T47D (cell line): Measurements from ENCODE around the gene NEK6.
A peak's percentile ranks its signal among the peaks of the same experiment; 100 is the strongest.
"Not testable (repeated sequence)": the region's sequence is repeated elsewhere in the genome, so short reads cannot be mapped to it uniquely, and the experiment has no call there.

Experiments
- DNase-seq, 2 experiments: peaks; one replicate each; pipeline versions ENCODE4 v3.0.0 to v3.0.0-alpha.2; 2011 to 2012; ENCODE audit warnings: low read depth in 1 of 2, low spot score in 1 of 2
- JUND ChIP-seq: IDR thresholded peaks from 2 replicates; pipeline ENCODE4 v1.6.1; 2012; ENCODE audit warnings: low read depth
- in situ Hi-C: cut with HindIII; loops from 2 replicates; pipeline ENCODE4 v1.10.0; 2016; ENCODE audit warnings: low sequenced_read_pairs, low pct_unique_long_range_greater_than_20kb

The NEK6 gene

GRCh38 chr9:124242331-124243194 lies 15.2 kb upstream of the NEK6 start:
- no peak for TF ChIP-seq JUND
- peak in 1 of 2 experiments; percentile 36 for DNase-seq
- in situ Hi-C loops: no loop called here

GRCh38 chr9:124247393-124247792 lies 10.4 kb upstream of the NEK6 start:
- DNase-seq, in situ Hi-C loops: not testable (repeated sequence)

DNA sequence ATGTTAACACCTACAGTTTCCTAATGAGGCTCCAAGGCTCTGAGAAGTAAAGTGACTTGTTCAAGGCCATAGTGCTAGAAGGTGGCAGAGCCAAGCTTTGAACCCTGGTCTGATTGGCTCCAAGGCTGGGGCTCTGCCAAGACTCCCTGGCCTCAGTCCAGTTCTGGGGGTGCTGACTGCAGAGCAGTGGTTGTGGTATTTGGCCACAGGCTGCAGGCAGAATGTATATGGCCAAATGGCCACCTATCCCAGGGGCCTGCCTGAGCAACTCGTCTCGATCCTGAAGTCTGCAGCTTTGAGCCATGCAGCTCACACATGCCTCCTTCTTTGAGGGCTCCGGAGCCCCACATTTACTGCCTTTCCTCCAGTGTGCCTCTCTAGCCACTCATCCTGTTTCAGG lies 9.7 kb upstream of the NEK6 start:
- TF ChIP-seq JUND: no peak
- in situ Hi-C loops: no loop called here
- DNase-seq: no peak

- TF ChIP-seq JUND: no peak
- no peak for DNase-seq
- in situ Hi-C loops: no loop called here
These were observed 8.8 kb upstream of the NEK6 start for GRCh38 chr9:124248960-124249359.

- in situ Hi-C loops: no loop called here
- DNase-seq: no peak
- no peak for TF ChIP-seq JUND
These were observed 6.5 kb upstream of the NEK6 start for GRCh38 chr9:124251204-124251603.

- in situ Hi-C loops: no loop called here
- no peak for TF ChIP-seq JUND
- DNase-seq: no peak
These were observed 6.0 kb upstream of the NEK6 start for GRCh38 chr9:124251605-124252378.

GRCh38 chr9:124252878-124253277 lies 4.9 kb upstream of the NEK6 start:
- DNase-seq, in situ Hi-C loops: not testable (repeated sequence)

DNA sequence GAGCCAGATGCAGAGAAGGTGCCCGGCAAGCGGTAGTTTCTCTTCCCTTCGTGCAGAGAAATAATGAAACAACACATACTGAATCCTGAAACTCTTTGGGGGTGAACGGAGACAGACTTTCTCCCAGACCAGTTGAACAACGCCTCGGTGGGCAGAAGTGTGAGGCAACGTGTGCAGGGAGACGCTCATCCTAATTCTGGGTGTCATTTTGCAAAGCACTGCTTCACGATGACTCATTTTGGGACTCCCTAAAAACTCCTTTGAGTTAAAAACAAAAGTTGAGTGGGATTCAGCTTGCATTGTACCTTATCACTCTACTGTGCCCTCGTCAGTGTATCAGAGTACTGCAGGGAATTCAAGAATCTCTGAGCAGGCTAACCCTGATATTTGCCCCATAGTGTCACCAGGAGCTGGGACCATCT lies 3.5 kb upstream of the NEK6 start:
- TF ChIP-seq JUND: no peak
- no peak for DNase-seq
- in situ Hi-C loops: no loop called here

- in situ Hi-C loops: no loop called here
- no peak for TF ChIP-seq JUND
- no peak for DNase-seq
These were observed 2.5 kb upstream of the NEK6 start for GRCh38 chr9:124255222-124255621.

DNA sequence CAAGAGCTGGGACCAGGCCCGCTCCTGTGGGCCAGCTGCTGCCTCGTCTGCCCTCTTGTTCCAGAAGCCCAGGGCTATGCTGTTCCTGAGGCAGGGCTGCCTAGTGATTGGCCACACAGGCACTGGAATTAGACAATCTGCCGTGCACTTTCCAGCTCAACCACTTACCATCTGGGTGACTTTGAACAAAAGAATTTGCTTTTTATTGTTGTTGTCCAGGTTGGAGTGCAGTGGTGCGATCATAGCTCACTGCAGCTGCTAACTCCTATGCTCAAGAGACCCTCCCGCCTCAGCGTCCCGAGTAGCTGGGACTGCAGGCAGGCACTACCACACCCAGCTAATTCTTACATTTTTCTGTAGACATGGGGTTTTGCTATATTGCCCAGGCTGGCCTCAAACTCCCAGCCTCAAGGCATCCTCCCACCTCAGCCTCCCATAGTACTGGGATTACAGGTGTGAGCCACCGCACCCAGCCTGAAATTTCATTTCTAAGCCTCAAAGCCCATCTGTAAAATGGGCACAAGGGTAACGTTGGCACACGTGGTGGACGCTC lies 1.2 kb upstream of the NEK6 start:
- in situ Hi-C loops: no loop called here
- DNase-seq: peak; percentile 44 to 51
- TF ChIP-seq JUND: no peak

DNA sequence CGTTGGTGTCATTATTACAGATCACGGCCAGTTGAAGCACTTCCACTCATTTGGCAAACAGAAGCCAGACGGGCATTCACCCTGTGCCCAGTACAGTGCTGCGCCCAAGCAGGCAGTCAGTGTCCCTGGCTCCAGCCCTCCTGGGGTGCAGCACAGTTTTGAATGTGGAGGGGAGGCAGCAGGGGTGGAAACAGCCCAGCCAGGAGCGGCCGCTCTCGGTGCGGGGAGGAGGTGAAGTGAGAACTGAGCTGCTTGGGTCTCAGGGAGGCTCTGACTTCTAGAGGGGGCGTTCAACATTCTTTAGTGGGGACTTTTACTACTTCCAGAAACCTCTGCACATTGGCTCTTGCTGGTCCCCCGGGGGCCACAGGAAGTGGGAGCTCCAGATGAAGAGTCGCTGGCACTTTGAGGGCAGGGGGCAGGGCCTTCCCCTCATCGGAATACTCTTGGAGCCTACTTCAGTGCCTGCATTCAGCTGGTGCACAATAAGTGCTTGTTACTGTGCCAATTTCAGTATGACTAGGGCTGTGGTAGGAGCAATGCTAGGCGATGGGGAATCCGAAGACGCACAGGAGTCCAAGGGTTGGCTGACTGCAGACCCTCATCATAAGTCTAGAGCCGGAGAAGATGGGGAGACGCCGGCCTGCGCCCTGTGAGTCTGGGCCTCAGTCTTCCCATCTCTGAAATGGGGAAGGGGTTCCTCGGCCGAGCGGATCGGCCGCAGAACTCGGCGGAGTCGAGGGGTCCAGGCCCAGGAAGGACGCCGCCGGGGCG lies 492 bp upstream of the NEK6 start:
- in situ Hi-C loops: no loop called here
- DNase-seq: no peak
- no peak for TF ChIP-seq JUND

GRCh38 chr9:124258607-124259157 lies 933 bp downstream of the NEK6 start:
- in situ Hi-C loops: no loop called here
- DNase-seq: no peak
- no peak for TF ChIP-seq JUND
